PFSK-1 (cell line): ENCODE results near the gene DYNLT1.

Experiments
- POLR2AphosphoS5 ChIP-seq: IDR thresholded peaks from 2 replicates; pipeline ENCODE4 v1.6.1; 2012; ENCODE audit warnings: low read depth, mild to moderate bottlenecking, control low read depth, low read length, moderate library complexity
- TAF1 ChIP-seq: IDR thresholded peaks from 2 replicates; pipeline ENCODE4 v1.6.1; 2012; ENCODE audit warnings: low read length, control low read depth, borderline replicate concordance; ENCODE audit not compliant: insufficient read depth
- TF ChIP-seq, protein P1 (sequence below), 2 experiments: IDR thresholded peaks; 2 replicates each; pipeline versions ENCODE4 v1.6.1 to v1.8.0; 2011 to 2012; ENCODE audit warnings: low read depth in 2 of 2, low read length in 2 of 2, control low read depth in 1 of 2, inconsistent platforms in 1 of 2, mild to moderate bottlenecking in 1 of 2, moderate library complexity in 1 of 2; ENCODE audit not compliant: insufficient read depth in 1 of 2

DNA sequence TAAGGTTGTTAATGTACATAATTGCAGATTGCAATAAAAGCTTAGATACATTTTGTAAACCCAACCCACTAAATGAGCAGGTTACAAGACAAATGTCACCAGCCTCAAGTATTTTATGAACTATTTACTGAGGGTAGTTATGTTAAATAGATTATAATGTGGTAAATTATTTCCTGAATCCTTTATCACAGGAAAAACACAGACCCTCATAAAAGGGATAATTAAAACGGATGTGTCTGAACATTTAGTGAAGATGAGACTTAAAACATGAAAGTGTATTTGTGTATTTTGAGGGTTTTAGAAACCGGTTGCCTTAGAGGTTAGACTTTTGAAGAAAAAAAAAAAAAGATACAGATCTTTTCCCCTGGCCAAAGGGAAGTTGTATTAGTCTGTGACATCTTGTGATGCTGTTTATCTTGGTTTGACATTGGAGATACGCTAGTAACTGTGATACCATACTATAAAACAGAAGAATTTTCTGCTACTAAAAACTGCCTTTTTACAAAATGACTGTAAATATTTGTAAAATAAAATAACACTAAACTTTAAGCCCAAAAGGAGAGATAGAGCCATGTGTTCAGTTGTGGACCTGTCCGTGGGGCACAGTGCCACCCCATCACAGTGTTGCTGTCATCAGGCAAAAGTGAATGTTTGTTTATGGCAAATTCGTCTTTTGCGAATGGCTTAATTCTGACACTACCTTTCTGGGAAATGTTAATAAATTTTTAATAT, 9.7 kb downstream of the DYNLT1 start:
- TF ChIP-seq POLR2AphosphoS5 (peak; percentile 53; the same call in 1 of the 2 replicates), TAF1 (no peak)
- TF ChIP-seq, protein P1, sequence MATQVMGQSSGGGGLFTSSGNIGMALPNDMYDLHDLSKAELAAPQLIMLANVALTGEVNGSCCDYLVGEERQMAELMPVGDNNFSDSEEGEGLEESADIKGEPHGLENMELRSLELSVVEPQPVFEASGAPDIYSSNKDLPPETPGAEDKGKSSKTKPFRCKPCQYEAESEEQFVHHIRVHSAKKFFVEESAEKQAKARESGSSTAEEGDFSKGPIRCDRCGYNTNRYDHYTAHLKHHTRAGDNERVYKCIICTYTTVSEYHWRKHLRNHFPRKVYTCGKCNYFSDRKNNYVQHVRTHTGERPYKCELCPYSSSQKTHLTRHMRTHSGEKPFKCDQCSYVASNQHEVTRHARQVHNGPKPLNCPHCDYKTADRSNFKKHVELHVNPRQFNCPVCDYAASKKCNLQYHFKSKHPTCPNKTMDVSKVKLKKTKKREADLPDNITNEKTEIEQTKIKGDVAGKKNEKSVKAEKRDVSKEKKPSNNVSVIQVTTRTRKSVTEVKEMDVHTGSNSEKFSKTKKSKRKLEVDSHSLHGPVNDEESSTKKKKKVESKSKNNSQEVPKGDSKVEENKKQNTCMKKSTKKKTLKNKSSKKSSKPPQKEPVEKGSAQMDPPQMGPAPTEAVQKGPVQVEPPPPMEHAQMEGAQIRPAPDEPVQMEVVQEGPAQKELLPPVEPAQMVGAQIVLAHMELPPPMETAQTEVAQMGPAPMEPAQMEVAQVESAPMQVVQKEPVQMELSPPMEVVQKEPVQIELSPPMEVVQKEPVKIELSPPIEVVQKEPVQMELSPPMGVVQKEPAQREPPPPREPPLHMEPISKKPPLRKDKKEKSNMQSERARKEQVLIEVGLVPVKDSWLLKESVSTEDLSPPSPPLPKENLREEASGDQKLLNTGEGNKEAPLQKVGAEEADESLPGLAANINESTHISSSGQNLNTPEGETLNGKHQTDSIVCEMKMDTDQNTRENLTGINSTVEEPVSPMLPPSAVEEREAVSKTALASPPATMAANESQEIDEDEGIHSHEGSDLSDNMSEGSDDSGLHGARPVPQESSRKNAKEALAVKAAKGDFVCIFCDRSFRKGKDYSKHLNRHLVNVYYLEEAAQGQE (IDR thresholded peaks at IDR 0.05; ENCODE audit: insufficient read depth in 1 of 2, low read depth in 2 of 2, low read length in 2 of 2) = no peak
